ENCODE data around the gene CSNK1G1.

Gene CSNK1G1

GRCh38 chr15:64158363-64159134 lies 197.4 kb downstream of the CSNK1G1 start:
- Histone ChIP-seq H3K79me2 (ENCODE audit: insufficient read depth, low read depth) (peaks cover 25% of the 10 kb centered on the region), H3K4me1 (ENCODE audit: low read depth, poor library complexity, severe bottlenecking) (peaks cover 22% of the 10 kb centered on the region), H4K20me1 (ENCODE audit: insufficient read depth) (no peaks in the 10 kb centered on the region), H2AFZ (ENCODE audit: low read depth) (no peak overlapping the region), H3K9ac (no peak overlapping the region), H3K4me2 (no peak overlapping the region), H3K27ac (no peak overlapping the region), H3K27me3 (ENCODE audit: insufficient read depth, low read depth) (no peaks in the 10 kb centered on the region), H3K36me3 (ENCODE audit: insufficient read depth) (peaks cover 6% of the 10 kb centered on the region; the same call in 1 of the 2 replicates), H3K4me3 (IDR thresholded peaks at IDR 0.05; ENCODE audit: insufficient read depth, low read depth, low read length) (no peak overlapping the region)
- no peak for TF ChIP-seq CTCF (conservative IDR thresholded peaks at IDR 0.05; ENCODE audit: low read depth, low read length)

GRCh38 chr15:64157599-64158125 lies 198.3 kb downstream of the CSNK1G1 start:
- H3K9ac ChIP-seq: no peak overlapping the region
- H3K79me2 ChIP-seq (ENCODE audit: insufficient read depth, low read depth): peaks cover 25% of the 10 kb centered on the region
- TF ChIP-seq CTCF (conservative IDR thresholded peaks at IDR 0.05; ENCODE audit: low read depth, low read length): no peak
- H3K4me2 ChIP-seq: no peak overlapping the region
- no peak overlapping the region for H2AFZ ChIP-seq (ENCODE audit: low read depth)
- no peak overlapping the region for H3K4me3 ChIP-seq (IDR thresholded peaks at IDR 0.05; ENCODE audit: insufficient read depth, low read depth, low read length)
- peaks cover 4% of the 10 kb centered on the region for H3K27me3 ChIP-seq (ENCODE audit: insufficient read depth, low read depth)
- H3K27ac ChIP-seq: no peak overlapping the region
- peaks cover 27% of the 10 kb centered on the region for H3K4me1 ChIP-seq (ENCODE audit: low read depth, poor library complexity, severe bottlenecking)
- peaks cover 6% of the 10 kb centered on the region; the same call in 1 of the 2 replicates for H3K36me3 ChIP-seq (ENCODE audit: insufficient read depth)
- no peaks in the 10 kb centered on the region for H4K20me1 ChIP-seq (ENCODE audit: insufficient read depth)

- H3K27me3 ChIP-seq (ENCODE audit: insufficient read depth, low read depth): peaks cover 8% of the 10 kb centered on the region
- H3K79me2 ChIP-seq (ENCODE audit: insufficient read depth, low read depth): peaks cover 18% of the 10 kb centered on the region
- H3K4me2 ChIP-seq: no peak overlapping the region
- no peak overlapping the region for H3K4me3 ChIP-seq (IDR thresholded peaks at IDR 0.05; ENCODE audit: insufficient read depth, low read depth, low read length)
- H3K27ac ChIP-seq: no peak overlapping the region
- H4K20me1 ChIP-seq (ENCODE audit: insufficient read depth): no peaks in the 10 kb centered on the region
- H3K4me1 ChIP-seq (ENCODE audit: low read depth, poor library complexity, severe bottlenecking): peaks cover 32% of the 10 kb centered on the region
- H3K36me3 ChIP-seq (ENCODE audit: insufficient read depth): peaks cover 6% of the 10 kb centered on the region; the same call in 1 of the 2 replicates
- no peak overlapping the region for H2AFZ ChIP-seq (ENCODE audit: low read depth)
- no peak for TF ChIP-seq CTCF (conservative IDR thresholded peaks at IDR 0.05; ENCODE audit: low read depth, low read length)
- no peak overlapping the region for H3K9ac ChIP-seq
Observed at GRCh38 chr15:64156652-64157331, 199.2 kb downstream of the CSNK1G1 start.

- Histone ChIP-seq H3K4me3 (IDR thresholded peaks at IDR 0.05; ENCODE audit: insufficient read depth, low read depth, low read length) (no peak overlapping the region), H4K20me1 (ENCODE audit: insufficient read depth) (no peaks in the 10 kb centered on the region), H3K27me3 (ENCODE audit: insufficient read depth, low read depth) (peaks cover 8% of the 10 kb centered on the region), H3K27ac (no peak overlapping the region), H2AFZ (ENCODE audit: low read depth) (no peak overlapping the region), H3K9ac (no peak overlapping the region), H3K79me2 (ENCODE audit: insufficient read depth, low read depth) (peaks cover 10% of the 10 kb centered on the region), H3K4me1 (ENCODE audit: low read depth, poor library complexity, severe bottlenecking) (peaks cover 28% of the 10 kb centered on the region), H3K36me3 (ENCODE audit: insufficient read depth) (peaks cover 6% of the 10 kb centered on the region; the same call in 1 of the 2 replicates), H3K4me2 (no peak overlapping the region)
- TF ChIP-seq CTCF (conservative IDR thresholded peaks at IDR 0.05; ENCODE audit: low read depth, low read length): no peak
Observed at GRCh38 chr15:64155802-64156651, 199.9 kb downstream of the CSNK1G1 start.

Data from KMS-11 (cell line).